NCI-H1694 treated with DMSO at 0.1 percent for 48 hours (cell line): ENCODE measurements around the gene AADACL4.

Source experiments
- DNase-seq: peaks from one replicate; lab custom pipeline; 2025; lab: John Stamatoyannopoulos, UW

Gene AADACL4

DNA sequence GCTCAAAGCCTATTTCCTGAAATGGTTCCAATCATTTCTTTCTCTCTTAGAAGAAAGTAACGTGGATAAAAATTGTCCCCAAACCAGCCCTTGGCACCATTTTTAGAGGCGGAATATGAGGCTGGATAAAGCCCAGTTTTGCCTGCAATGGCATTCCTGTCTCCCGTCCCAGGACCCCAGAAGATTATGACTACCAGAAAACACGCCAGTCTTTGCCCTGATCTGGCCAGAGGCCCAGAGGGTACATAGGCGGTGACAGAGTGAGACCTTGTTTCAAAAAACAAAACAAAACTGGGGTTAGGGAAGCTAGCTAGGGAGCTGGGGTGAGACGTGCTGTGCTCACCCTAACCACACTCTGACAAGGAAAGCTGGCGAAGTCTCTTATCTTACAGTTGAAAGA is at the start of gene AADACL4:
AADACL4 (plus strand) TSS at position 301 of the 400 bp plus-strand sequence. CDS start 462 bp downstream, outside the sequence.
- no peak for DNase-seq

GRCh38 chr1:12594490-12594889 is 49.4 kb upstream of the AADACL4 start:
- no peak for DNase-seq

GRCh38 chr1:12594966-12595756 is 48.7 kb upstream of the AADACL4 start:
- DNase-seq = no peak

GRCh38 chr1:12595757-12596006 is 48.2 kb upstream of the AADACL4 start:
- no peak for DNase-seq

DNA sequence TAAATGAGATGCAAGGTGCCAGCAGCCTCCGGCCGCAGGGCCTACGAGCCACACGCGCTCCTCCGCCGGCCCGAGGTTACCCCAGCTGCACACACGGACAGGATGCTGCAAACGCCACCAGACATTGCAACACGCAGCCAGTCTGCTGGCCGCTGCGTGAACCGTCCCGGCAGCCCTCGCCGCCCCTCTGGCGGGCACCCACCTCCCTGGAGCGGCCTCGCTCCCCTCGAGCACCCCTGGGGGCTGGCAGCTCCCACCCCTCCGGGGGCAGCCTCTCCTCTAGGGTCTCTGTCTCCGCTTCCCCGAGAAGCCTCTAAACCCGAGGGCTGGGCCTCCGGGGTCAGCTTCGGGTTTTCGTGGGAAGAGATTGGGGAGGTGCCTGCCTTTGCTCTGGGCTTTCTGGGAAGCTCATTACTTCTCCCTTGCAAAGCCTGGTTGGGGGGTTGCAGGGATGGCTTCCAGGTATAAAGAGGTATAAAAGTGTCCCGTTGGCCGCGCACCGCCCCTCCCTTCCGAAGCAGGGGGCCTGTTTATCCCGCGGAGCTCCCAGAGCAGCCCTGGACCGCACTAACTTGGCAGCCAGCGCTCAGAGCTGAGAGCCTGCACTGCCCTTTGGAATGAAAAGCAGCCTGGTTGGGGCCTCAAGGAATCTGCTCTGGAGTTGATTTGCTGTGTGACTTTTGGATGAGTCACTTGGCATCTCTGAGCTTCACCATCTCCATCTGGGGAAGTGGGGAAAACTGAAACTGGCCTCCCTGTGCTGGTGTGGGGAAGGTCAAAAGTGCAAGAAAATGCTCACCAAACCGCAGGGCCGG is 47.7 kb upstream of the AADACL4 start:
- no peak for DNase-seq

DNA sequence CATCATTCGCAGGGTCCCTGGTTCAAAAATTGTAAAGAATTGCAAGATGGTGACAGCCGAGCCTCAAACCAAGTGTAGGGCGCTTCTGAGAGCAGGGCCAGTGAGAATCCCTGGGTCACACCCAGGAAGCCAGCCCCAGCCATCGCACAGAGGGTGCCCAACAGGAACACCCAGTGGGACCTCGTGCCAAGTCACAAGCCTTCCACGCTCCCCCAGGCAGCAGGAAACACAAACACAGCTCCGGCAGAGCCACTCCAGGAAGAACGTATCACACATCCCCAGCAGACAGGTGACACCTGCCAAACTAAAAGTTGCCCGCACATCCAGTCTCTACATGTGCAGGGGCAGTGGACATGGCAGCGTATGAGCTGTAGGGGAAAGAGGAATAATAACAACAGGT is 46.1 kb upstream of the AADACL4 start:
- no peak for DNase-seq

DNA sequence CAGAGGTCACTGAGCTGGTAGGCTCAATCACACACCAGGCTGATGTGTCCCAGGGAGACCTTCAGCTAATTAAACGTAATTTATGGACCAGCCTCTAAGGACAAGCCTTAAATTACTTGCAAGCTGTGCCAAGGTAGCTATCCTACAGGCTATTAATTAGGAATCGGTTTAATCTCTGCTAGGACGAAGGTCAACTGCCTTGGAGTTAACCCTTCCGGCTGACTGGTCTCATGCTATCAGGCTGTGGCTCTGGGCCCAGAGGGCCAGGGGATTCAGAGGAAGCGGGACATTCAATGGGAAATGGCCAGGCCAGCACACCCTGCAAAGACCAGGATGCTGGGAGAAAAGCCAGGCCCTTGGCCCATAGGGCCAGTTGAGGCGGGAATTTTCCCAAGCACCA is 44.9 kb upstream of the AADACL4 start:
- no peak for DNase-seq

DNA sequence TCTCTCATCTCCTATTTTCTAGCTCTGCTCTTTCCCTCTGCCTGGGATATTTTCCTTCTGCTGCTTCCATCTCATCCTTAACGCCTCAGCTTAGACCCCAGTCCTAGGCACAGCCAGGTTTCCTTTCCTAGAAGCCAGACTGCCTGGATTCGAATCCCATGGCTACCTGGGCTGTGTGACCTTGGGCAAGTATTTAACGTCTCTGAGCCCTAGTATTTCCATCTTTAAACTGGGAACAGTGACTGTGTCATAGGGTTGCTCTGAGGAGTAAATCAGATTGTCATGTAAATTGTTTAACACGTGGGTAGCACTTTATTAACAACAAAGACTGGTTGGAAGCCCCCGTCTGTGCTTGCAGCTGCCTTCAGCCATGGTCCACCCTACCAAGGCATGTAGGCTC is 44.2 kb upstream of the AADACL4 start:
- DNase-seq = no peak

DNA sequence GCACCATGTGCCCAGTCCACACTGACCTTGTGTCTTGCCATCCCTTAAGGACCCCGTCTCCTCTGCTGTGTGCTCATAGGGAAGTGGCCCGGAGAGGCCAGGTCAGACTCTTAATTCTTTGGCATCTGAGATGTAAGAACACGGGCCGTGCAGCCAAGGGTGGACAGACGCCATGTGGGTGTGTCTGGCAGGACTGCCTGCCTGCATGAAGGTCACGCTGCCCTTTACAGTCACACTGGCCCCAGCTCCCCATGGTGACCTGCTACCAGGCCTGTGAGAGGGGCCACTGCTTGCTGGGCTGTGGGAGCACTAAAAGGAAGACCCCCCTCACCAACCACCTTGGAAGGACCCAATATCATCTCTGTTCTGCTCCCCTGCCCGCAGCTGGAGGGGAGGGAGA is 43.5 kb upstream of the AADACL4 start:
- no peak for DNase-seq

DNA sequence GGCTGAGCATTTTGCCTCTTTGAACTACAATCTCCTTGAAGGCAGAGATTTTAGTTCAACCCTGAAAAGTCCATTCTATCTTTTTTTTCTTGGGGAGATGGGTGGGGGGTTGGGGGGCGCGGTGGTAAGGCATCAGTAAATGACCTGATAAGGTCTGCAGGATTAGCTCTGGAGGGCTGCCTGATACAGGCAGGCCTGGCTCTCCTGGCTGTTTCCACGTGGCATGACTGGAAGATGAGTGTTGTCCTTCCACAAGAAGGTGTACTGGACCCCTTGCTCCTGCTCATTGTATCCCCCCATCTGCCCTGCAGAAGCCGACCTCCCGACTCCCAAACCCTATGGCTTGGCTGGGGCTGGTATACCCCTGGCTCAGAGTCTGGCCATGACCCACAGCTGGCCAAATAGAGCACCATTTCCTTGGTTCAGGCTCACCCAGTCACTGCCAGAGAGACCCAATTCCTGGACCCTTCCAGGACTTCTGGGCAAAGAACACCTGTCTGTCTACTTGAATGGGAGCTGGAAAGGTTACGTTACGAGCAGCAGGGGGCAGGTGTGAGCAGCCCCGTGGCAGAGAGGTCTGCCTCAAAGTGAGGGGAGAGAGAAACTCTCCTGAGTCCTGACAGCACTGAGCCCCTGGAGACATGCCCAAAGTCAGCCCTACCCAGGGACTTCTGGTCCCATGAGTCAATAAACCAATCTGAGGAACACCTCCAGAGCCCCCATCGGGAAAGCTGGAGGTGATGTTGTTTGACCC is 42.8 kb upstream of the AADACL4 start:
- DNase-seq = no peak

DNA sequence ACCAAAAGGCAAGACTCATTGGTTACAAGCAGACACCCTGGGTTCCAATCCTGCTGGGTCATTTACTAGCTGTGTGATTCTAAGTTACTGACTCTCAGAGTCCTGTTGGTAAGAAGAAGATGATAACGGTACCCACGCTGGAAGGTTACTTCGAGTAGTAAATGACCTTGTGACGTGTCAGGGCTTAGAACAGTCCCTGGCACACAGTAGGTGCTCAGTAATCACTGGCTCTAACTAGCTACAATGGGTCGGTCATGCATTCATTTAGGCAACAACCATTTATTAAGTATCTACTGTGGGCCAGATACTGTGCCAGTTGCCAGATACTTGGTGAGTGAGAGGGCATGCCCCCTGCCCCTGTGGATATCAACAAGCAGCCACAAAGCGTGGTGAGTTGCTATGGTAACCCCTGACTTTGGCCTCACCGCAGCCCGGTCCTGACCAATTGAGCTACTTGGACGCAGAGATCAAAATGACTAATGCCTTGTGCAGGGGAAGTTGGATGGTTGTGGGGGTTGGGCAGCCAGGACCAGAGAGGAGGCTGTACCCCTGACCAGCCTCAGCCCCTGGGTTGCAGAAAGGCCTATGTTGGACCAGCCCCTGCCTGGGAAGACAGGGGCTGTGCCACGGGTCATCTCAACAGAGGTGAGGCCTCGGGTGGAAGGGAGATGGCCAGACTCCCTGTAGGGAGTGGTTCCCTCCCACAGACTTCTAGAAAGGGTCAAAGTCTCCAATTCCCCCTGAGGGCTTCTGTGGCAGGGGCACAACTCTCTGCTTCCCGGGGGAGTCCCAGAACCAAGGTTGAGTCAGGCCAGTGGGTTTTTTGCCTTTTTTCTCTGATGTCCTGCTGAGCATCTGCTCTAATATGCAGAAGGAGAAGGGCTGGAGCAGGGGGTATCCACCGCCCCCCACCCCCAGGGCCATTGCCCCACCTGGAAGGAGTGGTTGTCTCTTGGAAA is 41.9 kb upstream of the AADACL4 start:
- no peak for DNase-seq

DNA sequence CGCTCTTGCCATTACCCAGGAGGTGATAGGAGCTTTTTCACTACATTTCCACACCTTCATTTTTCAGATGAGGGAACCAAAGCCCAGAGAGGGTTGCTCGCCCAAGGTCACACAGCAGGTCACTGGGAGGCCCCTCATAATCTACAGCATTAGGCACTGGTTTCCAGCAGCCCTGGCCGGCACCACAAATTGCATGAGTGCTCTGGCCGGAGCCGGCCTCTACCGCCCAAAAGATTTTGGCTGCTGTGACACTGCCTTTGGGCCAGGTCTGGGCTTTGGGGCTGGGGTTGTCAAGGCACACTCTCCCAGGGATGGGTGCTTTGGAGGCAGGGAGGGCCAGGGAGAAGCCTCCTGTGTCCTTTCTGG is 41.2 kb upstream of the AADACL4 start:
- DNase-seq = no peak

GRCh38 chr1:12603224-12603623 is 40.7 kb upstream of the AADACL4 start:
- no peak for DNase-seq

DNA sequence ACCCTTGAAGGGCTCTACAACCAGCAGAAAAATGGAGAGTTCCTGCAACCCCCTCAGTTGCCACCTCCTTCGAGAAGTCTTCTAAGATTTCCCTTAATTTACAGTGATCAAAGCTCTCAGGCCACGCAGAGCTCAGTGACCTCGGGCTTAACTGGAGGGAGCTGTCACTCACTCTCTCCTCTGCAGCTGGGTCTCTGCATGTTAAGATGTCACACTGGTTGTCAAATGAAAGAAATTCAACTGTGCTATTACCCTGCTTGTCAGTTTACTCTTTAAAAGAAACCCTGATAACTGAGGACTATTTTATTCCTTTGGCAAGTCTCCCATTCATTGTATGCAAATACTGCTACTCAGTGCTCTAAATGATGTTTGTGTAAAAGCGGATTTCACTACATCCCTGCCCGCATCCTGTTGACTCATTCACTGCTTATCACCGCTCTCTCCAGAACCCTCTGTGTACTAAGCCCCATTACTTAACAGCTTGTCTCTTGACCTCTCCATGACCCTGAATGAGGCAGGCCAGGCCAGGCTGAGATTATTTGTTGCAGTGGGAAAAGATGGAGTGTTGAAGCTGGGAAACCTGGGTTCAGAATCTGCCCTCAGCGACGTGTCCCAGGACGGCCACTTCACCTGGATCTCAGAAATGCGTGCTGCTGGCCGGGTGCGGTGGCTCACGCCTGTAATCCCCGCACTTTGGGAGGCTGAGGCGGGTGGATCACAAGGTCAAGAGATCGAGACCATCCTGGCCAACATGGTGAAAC is 39.6 kb upstream of the AADACL4 start:
- DNase-seq = no peak

DNA sequence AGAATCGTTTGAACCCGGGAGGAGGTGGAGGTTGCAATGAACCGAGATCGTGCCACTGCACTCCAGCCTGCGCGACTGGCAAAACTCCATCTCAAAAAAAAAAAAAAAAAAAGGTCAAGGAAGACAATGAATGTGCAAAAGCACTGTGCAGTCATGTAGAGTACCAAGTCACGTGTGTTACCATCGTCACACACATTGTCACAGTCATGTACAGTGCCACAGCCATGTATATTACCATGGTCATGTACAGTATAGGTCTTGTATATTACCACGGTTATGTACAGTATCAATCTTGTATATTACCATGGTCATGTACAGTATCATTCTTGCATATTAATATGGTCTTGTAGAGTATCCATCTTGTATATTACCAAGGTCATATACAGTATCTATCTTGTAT is 38.9 kb upstream of the AADACL4 start:
- DNase-seq = no peak

DNA sequence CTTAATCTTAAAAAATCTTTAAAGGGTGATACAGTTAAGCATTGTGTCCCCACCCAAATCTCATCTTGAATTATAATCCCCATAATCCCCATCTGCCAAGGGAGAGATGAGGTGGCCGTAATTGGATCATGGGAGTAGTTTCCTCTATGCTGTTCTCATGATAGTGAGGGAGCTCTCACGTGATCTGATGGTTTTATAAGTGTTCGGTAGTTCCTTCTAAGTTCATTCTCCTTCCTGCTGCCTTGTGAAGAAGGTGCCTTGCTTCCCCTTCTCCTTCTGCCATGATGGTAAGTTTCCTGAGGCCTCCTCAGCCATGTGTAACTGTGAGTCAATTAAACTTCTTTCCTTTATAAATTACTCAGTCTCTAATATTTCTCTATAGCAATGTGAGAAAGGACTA is 36.6 kb upstream of the AADACL4 start:
- no peak for DNase-seq

- no peak for DNase-seq
These were observed 35.5 kb upstream of the AADACL4 start for GRCh38 chr1:12608311-12608957.

GRCh38 chr1:12609469-12610003 is 34.3 kb upstream of the AADACL4 start:
- no peak for DNase-seq

DNA sequence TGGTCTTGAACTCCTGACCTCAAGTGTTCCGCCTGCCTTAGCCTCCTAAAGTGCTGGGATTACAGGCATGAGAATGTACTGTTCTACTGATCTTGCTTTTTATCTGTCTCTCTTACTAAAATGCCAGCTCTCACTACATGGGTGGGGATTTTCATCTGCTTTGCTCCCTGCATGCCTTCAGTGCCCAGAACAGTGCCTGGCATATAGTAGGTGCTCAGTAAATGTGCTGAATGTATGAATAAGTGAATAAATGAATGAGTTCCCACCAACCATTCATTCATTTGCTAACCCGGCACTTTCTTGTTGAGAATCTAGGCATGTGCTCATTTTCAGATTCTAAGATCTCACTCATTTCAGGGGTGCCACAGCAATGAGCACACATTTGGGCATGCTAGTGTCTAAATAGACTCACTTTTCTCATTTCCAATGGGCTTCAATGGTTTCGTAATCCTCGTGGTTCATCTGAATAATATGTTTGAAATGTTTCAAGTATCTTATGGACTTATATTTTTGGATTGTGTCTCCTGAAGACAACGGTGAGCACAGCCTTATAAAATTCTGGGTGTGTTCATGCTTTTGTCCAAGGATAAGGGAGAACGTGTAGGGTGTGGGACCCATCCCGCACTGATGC is 33.5 kb upstream of the AADACL4 start:
- DNase-seq = no peak

DNA sequence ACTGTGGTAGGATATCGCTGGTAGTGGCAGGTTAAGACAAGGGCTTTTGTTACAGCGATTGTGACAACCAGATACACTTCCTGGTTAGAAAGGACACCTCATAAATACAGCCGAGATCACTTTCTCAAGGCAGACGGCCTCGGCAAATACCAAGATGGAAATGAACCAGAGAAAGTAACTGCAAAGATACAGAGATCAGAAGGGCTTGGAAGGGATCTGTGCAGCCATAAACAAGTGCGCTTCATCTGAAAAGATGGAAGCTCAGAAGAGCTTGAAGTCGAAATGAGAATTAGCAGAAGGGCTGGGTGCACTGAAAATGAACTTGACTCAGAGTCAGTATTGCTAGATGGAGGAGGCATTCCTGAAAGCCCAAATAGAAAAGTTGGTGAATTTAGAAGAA is 32.9 kb upstream of the AADACL4 start:
- DNase-seq = no peak
